Omental fat pad (tissue), 4 donors: Measurements from ENCODE around the gene GRM2. TPM values are rescaled to one million over a fixed set of nuclear protein-coding genes. Genes with fewer than 3 reads are reported as not detected.

Experiments
- ATAC-seq: fragments of 150-250 bp; one replicate; pipeline ENCODE4 v1.9.1; 2016; ENCODE audit warnings: mild to moderate bottlenecking, moderate library complexity; ENCODE audit not compliant: low FRiP score
- DNase-seq: peaks from one replicate; pipeline ENCODE4 v3.0.0-alpha.2; 2019; ENCODE audit warnings: low spot score
- total RNA-seq, 4 donors: library from RNA; depleted of rRNA; stranded (reverse); fragments of >200 nt; gene quantifications; one replicate each; pipeline ENCODE4 v1.1.0, GENCODE V29; 2016
- TF ChIP-seq, protein P1 (sequence below), 3 donors: fragments of 450-650 bp; IDR thresholded peaks; one replicate each; pipeline ENCODE4 v1.5.1; 2016 to 2017; ENCODE audit warnings: antibody characterized with exemption in 3 of 3, mild to moderate bottlenecking in 3 of 3, moderate library complexity in 2 of 3

Gene GRM2
- total RNA-seq, 4 donors from 2014 or later: 0.06 to 0.48 (median 0.19) TPM; not detected in 1

DNA sequence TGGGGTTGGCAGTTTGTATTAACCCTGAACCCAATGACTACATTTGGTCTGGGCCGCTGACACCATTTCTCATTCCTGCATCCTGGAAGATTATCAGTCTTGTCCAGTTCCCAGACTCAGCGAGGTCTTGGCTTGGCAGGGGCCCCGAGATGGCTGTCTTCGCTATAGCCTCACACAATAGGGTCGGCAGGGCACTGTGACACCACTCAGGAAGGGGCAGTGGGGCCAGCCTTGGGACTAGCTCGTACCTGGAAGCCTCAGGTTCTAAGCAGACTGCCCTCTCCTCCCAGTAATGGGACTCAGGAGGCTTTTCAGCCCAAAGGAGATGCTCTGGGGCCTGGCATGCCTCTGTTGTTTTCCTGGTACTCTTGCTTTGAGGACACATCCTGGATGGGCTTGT lies 26.7 kb upstream of the GRM2 start:
- TF ChIP-seq, protein P1, sequence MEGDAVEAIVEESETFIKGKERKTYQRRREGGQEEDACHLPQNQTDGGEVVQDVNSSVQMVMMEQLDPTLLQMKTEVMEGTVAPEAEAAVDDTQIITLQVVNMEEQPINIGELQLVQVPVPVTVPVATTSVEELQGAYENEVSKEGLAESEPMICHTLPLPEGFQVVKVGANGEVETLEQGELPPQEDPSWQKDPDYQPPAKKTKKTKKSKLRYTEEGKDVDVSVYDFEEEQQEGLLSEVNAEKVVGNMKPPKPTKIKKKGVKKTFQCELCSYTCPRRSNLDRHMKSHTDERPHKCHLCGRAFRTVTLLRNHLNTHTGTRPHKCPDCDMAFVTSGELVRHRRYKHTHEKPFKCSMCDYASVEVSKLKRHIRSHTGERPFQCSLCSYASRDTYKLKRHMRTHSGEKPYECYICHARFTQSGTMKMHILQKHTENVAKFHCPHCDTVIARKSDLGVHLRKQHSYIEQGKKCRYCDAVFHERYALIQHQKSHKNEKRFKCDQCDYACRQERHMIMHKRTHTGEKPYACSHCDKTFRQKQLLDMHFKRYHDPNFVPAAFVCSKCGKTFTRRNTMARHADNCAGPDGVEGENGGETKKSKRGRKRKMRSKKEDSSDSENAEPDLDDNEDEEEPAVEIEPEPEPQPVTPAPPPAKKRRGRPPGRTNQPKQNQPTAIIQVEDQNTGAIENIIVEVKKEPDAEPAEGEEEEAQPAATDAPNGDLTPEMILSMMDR (IDR thresholded peaks at IDR 0.05): no peak
- ATAC-seq: no peak
- no peak for DNase-seq

DNA sequence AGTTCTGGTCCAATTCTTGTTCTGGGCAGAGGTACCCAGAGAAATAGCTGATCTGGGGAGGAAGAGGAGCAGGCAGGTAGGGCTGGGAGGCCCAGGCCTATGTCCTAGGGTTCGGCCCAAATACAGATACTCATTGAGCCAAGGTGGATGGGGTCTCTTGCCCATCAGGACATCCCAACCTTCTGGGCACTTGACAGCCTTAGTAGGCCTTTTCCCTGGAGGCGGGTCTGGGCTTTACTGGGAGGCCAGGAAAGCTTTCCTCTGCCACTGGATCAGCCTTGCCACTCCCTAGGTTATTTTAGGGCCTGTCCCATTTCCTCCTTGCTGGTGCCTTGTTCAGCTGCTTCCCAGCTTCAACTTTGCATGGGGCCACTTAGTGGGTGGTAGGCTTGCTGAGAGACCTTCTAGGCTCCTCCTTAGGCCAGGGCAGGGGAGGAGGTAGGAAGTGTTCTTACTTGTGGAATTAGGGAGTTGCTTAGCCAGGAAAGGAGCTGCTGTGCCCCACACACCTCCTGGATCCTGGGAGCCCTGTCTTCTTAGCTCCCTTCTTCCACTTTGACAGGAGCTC lies 26.1 kb upstream of the GRM2 start:
- DNase-seq (no peak), ATAC-seq (no peak)
- TF ChIP-seq, protein P1 (IDR thresholded peaks at IDR 0.05): no peak

DNA sequence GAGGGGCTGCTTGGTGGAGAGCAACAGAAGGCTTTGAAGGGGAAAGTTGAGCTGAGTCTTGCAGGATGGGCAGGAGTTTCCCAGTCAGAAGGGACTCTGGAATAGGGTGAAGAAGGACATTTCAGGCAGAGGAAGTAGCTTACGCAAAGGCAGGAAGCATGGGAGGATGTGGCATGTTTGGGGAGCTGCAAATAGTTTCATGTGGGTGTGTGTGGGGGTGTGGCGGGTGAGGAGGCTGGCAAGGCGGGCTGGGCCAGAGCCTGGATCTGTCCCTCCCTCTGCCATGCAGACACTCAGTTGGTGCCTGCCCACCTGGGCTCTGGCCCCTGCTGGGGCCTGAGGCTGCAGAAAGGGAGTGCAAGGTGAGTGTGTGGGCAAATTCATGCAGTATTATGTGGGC lies 25.4 kb upstream of the GRM2 start:
- TF ChIP-seq, protein P1 (IDR thresholded peaks at IDR 0.05): no peak
- no peak for ATAC-seq
- DNase-seq: no peak

DNA sequence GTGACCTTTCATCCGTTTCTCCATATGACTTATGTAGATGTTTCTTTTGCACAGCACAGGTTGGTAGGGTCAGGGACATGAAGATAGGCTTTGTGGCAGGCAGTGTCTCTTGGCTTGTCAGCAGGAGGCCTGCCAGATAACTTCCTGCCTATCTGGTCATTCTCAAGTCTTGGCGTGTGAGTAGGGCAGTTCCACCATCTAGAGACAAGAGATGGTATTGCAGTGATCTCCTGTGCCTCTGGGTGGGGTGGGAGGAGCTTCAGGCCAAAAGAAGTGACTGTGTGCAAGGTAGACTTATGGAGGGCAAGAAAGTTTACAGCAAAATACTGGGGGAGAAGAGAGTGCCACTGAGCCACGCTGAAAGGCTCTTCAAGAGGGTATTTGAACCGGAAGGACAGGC lies 24.8 kb upstream of the GRM2 start:
- TF ChIP-seq, protein P1 (IDR thresholded peaks at IDR 0.05): peak in 1 of 3 donors; percentile 76
- DNase-seq (peak; percentile 42), ATAC-seq (peak; percentile 51)

DNA sequence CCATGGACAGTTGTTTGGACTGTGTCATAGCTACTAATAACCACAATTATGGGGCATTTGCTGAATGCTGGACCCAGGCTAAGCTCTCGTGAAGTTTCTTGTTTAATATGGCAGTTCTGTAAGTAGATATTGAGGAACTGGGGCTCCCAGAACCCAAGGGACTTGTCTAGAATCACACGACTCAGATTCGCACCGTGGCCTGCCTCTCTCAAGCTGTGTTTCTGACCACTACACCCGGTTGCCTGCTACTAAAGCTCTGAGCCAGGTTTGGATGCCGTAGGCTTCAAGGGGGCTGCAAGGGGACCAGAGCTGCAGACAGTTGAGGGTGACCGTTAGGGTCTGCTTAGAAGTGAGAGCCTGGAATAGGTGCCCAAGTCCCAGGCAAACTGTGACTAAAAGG lies 24.3 kb upstream of the GRM2 start:
- TF ChIP-seq, protein P1 (IDR thresholded peaks at IDR 0.05): no peak

DNA sequence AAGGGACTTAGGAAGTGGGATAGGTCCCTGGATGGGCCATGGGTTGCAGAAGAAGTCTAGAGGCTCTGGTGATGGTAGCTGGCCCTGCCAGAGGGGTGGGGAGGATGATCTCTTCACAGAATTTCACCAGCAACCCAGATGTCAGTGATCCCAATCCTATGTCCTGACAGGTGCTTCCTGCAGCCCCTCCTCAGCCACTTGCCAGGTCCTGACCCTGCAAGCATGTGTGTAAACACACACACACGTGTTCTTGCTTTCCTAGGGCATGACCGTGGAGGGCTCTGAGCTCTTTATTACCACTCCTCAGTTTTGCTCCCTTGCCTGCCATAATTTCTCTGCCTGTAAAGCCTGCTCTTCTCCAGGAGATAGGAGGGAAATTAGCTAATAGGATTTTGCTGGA lies 23.3 kb upstream of the GRM2 start:
- DNase-seq (no peak), ATAC-seq (no peak)
- TF ChIP-seq, protein P1 (IDR thresholded peaks at IDR 0.05): no peak

More for the DNA sequence above, 24.3 kb upstream of the GRM2 start:
- no peak for ATAC-seq
- DNase-seq: no peak

DNA sequence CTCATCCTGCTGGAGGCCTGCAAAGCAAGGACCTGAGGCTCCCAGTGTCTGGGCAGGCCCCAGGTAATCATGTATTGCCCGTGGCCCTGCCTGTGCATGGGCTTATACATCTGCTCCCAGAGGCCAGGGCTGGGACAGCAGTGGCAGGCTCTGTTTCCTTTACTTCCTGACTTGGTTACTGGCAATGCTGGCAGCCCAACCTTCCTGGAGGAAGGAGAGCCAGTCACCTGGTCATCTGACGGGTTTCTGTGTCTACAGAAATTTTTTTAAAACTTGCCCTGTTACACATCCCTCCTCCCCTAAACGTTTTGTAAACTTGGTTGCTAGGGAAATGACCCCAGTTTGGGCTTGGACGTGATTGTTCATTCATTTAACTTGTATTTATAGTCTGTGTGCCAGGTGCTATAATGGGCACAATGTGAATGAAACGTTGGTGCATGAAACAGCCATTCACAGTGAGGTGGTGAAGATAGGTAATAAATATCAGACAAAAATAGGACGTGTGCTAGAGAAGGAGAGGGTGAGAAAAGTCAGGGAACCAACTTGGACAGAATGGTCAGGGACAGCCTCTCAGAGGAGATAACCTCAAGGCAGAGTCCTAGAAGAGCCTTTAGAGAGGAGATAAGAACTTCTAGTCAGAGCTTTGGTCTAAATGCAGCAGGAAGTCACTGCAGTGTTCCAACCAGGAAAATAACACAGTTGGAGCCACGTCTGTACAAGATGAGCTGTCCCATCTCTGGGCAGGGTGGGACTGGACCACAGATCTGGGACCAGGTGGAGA lies 21.7 kb upstream of the GRM2 start:
- no peak for DNase-seq
- TF ChIP-seq, protein P1 (IDR thresholded peaks at IDR 0.05): no peak

More for the DNA sequence above, 21.7 kb upstream of the GRM2 start:
- no peak for ATAC-seq
